SU-DHL-6 (cell line): ENCODE measurements around the gene PDZD2.

Source experiments
- CTCF ChIP-seq: fragments of 200-600 bp; sonication (generic); IDR thresholded peaks from one replicate; pipeline ENCODE4 v1.5.1; 2017; ENCODE audit warnings: antibody characterized with exemption, mild to moderate bottlenecking, low read length, moderate library complexity; ENCODE audit not compliant: insufficient read depth, poor library complexity, severe bottlenecking
- EZH2phosphoT487 ChIP-seq: fragments of 200-600 bp; sonication (generic), shearing (Covaris generic); conservative IDR thresholded peaks from 2 replicates; pipeline ENCODE4 v1.6.1; 2018; ENCODE audit warnings: mild to moderate bottlenecking, antibody characterized with exemption, low read length, moderate library complexity, mixed read lengths

GRCh38 chr5:31641575-31641974 is 2.6 kb downstream of the PDZD2 start:
- TF ChIP-seq CTCF (no peak), EZH2phosphoT487 (no peak)
